Peyer's patch (tissue), 4 donors: Measurements from ENCODE around the gene SMO. TPM values are rescaled to one million over a fixed set of nuclear protein-coding genes. Genes with fewer than 3 reads are reported as not detected.

ENCODE experiments used
- DNase-seq, 3 donors: peaks; one replicate each; pipeline ENCODE4 v3.0.0-alpha.2; 2017 to 2019
- H3K27ac ChIP-seq, 4 donors: fragments of 200-600 bp; sonication (generic); one replicate each; pipeline ENCODE4 v1.5.1; 2016 to 2019
- H3K27me3 ChIP-seq, 2 donors: fragments of 200-600 bp; sonication (generic); one replicate each; pipeline ENCODE4 v1.5.1; 2019
- H3K36me3 ChIP-seq, 3 donors: fragments of 200-600 bp; sonication (generic); one replicate each; pipeline ENCODE4 v1.5.1; 2016 to 2019
- H3K4me1 ChIP-seq, 4 donors: fragments of 200-600 bp; sonication (generic); one replicate each; pipeline ENCODE4 v1.5.1; 2016 to 2019
- H3K4me3 ChIP-seq, 4 donors: fragments of 200-600 bp; sonication (generic); 1 replicate in 3 of 4; 2 replicates in 1 of 4; pipeline ENCODE4 v1.5.1; 2016 to 2019; ENCODE audit warnings: mild to moderate bottlenecking in 1 of 4
- H3K9me3 ChIP-seq, 4 donors: fragments of 200-600 bp; sonication (generic); one replicate each; pipeline ENCODE4 v1.5.1; 2016 to 2019; ENCODE audit warnings: mild to moderate bottlenecking in 1 of 4
- POLR2A ChIP-seq, 2 donors: fragments of 450-650 bp; IDR thresholded peaks; one replicate each; pipeline ENCODE4 v1.5.1; 2017; ENCODE audit warnings: antibody characterized with exemption in 2 of 2, mild to moderate bottlenecking in 2 of 2, moderate library complexity in 2 of 2
- total RNA-seq, 4 donors: library from RNA; depleted of rRNA; stranded (reverse); fragments of >200 nt; gene quantifications; one replicate each; pipeline ENCODE4 v1.1.0, GENCODE V29; 2016
- TF ChIP-seq, protein P1 (sequence below), 6 experiments: fragments of 450-650 bp in 4 of 6; fragments of 200-600 bp in 2 of 6; sonication (generic) in 1 of 6; IDR thresholded peaks; one replicate each; pipeline ENCODE4 v1.5.1; 2017 to 2019; ENCODE audit warnings: antibody characterized with exemption in 6 of 6, mild to moderate bottlenecking in 3 of 6, moderate library complexity in 1 of 6

Gene SMO
- total RNA-seq, 4 donors from 2014 or later = 0.70 to 14.9 (median 2.2) TPM

DNA sequence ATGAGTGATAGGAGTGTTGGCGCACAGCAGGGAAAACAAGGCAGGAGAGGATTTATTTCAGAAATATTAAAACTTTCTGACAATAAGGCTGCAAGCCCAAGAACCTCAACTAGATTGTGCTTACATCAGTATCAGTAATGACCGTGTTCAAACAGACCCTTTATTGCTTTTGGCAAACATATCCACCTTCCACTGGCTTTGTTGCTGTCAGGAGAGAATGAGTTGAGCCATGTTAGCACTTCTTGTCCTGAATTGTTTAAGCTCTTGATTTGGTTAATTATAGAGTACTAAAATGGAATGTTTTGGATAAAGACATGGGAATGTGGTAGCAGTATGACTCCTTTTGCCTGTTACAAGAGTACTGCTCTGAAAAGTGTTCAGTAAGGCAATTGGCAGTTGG lies 40.2 kb downstream of the SMO start:
- H3K4me3 ChIP-seq = no peak overlapping the region
- H3K36me3 ChIP-seq = no peaks in the 10 kb centered on the region
- H3K9me3 ChIP-seq = no peaks in the 10 kb centered on the region
- no peak for TF ChIP-seq POLR2A (IDR thresholded peaks at IDR 0.05)
- H3K27ac ChIP-seq = no peak overlapping the region
- peaks cover 0 to 7% (median 2%) of the 10 kb centered on the region in 4 donors for H3K4me1 ChIP-seq
- no peak for DNase-seq
- no peaks in the 10 kb centered on the region for H3K27me3 ChIP-seq

DNA sequence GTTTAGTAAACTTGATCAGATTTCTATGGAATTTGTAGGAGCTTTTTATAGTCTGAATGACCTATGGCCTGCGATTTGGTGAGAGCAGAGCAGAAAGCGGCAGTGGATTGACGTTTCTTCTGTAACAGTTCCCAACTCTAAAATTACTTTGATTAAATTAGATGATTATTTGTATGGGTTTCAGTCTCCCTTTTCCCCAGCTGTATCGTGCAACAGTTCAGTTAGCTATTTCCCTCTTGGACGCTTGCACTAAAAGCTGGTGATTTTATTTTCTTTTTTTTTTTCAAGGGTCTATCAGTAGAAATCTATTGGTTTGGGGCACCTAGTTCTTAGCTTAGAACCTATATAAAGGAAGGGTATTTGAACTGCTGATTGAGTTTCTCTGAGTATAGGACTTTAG lies 43.2 kb downstream of the SMO start:
- Histone ChIP-seq H3K4me3 (no peak overlapping the region), H3K4me1 (no peaks in the 10 kb centered on the region), H3K9me3 (no peaks in the 10 kb centered on the region), H3K27ac (no peak overlapping the region), H3K27me3 (no peaks in the 10 kb centered on the region), H3K36me3 (no peaks in the 10 kb centered on the region)
- no peak for TF ChIP-seq POLR2A (IDR thresholded peaks at IDR 0.05)
- TF ChIP-seq, protein P1, sequence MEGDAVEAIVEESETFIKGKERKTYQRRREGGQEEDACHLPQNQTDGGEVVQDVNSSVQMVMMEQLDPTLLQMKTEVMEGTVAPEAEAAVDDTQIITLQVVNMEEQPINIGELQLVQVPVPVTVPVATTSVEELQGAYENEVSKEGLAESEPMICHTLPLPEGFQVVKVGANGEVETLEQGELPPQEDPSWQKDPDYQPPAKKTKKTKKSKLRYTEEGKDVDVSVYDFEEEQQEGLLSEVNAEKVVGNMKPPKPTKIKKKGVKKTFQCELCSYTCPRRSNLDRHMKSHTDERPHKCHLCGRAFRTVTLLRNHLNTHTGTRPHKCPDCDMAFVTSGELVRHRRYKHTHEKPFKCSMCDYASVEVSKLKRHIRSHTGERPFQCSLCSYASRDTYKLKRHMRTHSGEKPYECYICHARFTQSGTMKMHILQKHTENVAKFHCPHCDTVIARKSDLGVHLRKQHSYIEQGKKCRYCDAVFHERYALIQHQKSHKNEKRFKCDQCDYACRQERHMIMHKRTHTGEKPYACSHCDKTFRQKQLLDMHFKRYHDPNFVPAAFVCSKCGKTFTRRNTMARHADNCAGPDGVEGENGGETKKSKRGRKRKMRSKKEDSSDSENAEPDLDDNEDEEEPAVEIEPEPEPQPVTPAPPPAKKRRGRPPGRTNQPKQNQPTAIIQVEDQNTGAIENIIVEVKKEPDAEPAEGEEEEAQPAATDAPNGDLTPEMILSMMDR (IDR thresholded peaks at IDR 0.05) = no peak
- DNase-seq = no peak

DNA sequence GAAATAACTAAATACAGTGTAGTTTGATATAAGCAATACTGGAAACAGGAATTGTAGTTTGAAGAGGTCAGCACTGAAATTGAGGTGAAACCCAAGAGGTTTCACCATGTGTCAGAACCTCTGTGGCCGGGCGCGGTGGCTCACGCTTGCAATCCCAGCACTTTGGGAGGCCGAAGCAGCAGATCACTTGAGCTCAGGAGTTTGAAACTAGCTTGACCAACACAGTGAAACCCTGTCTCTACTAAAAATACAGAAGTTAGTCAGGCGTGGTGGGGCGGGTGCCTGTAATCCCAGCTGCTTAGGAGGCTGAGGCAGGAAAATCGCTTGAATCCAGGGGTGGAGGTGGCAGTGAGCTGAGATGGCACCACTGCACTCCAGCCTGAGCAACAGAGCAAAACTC lies 50.1 kb downstream of the SMO start:
- Histone ChIP-seq H3K9me3 (no peaks in the 10 kb centered on the region), H3K27ac (no peak overlapping the region), H3K27me3 (no peaks in the 10 kb centered on the region), H3K4me1 (no peaks in the 10 kb centered on the region), H3K4me3 (no peak overlapping the region), H3K36me3 (no peaks in the 10 kb centered on the region)
- no peak for DNase-seq
- TF ChIP-seq, protein P1 (IDR thresholded peaks at IDR 0.05) = no peak
- TF ChIP-seq POLR2A (IDR thresholded peaks at IDR 0.05) = no peak

DNA sequence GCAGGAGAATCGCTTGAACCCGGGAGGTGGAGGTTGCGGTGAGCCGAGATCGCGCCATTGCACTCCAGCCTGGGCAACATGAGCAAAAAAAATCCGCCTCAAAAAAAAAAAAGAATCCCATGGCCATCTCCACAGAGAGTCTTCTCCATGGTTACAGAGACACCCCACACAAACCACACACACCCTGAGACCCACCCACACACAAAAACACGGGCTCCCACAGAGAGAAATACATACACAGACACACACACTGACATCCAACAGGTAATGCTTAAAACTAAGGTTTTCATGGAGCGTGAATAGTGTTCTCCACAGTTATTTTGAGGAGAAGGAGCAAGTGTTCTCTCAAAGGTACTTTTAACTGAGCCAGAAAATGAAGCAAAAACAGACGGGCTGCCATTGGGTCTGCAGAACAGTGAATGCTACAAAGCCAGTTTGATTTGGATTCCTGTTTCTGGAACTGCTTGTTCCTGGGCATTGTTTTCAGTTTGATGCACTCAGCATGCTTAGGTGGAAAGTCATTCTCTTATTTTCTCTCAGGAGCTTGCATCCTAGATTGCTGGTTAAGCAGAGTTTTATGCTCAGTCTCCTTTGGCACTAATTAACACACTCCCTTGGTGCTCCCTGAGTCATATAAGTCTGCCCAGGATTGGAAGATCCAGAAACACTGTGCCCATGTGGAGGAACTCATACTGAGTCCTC lies 51.8 kb downstream of the SMO start:
- Histone ChIP-seq H3K4me1 (no peaks in the 10 kb centered on the region), H3K4me3 (no peak overlapping the region), H3K27ac (no peak overlapping the region), H3K36me3 (no peaks in the 10 kb centered on the region), H3K27me3 (no peaks in the 10 kb centered on the region), H3K9me3 (no peaks in the 10 kb centered on the region)
- DNase-seq = no peak
- TF ChIP-seq, protein P1 (IDR thresholded peaks at IDR 0.05) = no peak
- TF ChIP-seq POLR2A (IDR thresholded peaks at IDR 0.05) = no peak

DNA sequence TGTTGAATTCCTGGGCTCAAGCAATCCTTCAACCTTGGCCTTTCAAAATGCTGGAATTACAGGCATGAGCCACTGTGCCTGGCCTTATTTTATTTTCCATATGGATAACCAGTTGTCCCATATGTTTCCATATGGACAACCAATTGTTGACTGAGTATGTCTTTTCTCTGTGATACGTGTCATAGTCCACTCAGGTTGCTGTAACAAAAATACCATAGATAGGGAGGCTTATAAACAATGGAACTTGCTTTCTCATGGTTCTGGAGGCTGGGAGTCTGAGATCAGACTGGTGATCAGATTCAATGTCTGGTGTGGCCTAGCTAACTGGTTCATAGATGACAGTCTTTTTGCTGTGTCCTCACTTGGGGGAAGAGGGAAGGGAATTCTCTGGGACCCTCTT lies 55.8 kb downstream of the SMO start:
- Histone ChIP-seq H3K36me3 (no peaks in the 10 kb centered on the region), H3K27ac (no peak overlapping the region), H3K4me1 (no peaks in the 10 kb centered on the region), H3K27me3 (no peaks in the 10 kb centered on the region), H3K4me3 (no peak overlapping the region), H3K9me3 (no peaks in the 10 kb centered on the region)
- DNase-seq = no peak
- TF ChIP-seq, protein P1 (IDR thresholded peaks at IDR 0.05) = no peak
- TF ChIP-seq POLR2A (IDR thresholded peaks at IDR 0.05) = no peak

DNA sequence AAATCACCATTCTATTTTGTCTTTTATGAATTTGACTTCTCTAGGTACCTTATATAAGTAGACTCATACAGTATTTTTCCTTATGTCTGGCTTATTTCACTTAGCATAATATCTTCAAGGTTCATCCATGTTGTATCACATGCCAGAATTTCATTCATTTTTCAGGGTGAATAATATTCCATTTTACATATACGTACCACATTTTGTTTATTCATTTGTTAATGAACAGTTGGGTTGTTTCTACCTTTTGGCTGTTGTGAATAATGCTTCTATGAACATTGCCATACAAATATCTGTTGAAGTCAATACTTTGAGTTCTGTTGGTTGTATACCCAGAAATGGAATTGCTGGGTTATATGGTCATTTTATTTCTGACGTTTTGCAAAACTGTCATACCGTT lies 57.1 kb downstream of the SMO start:
- no peak for DNase-seq
- H3K27ac ChIP-seq = no peak overlapping the region
- H3K4me3 ChIP-seq = no peak overlapping the region
- H3K4me1 ChIP-seq = no peaks in the 10 kb centered on the region
- no peaks in the 10 kb centered on the region for H3K27me3 ChIP-seq
- H3K36me3 ChIP-seq = no peaks in the 10 kb centered on the region
- TF ChIP-seq POLR2A (IDR thresholded peaks at IDR 0.05) = no peak
- TF ChIP-seq, protein P1 (IDR thresholded peaks at IDR 0.05) = no peak
- H3K9me3 ChIP-seq = no peaks in the 10 kb centered on the region
